ENCODE results near the gene TET3. TPM values are rescaled to one million over a fixed set of nuclear protein-coding genes. Genes with fewer than 3 reads are reported as not detected.

The TET3 gene
- total RNA-seq, 1 experiment from 2014 or later, result 2.9 TPM

GRCh38 chr2:73987109-73987947 is 2.6 kb downstream of the TET3 start:
- no peak for DNase-seq (ENCODE audit: low read depth)

- no peak for DNase-seq (ENCODE audit: low read depth)
Measured at GRCh38 chr2:73987948-73988700, 3.4 kb downstream of the TET3 start.

- DNase-seq (ENCODE audit: low read depth), result no peak
Measured at GRCh38 chr2:73989972-73990371, 5.3 kb downstream of the TET3 start.

GRCh38 chr2:73990531-73990930 is 5.8 kb downstream of the TET3 start:
- DNase-seq (ENCODE audit: low read depth), result no peak

- no peak for DNase-seq (ENCODE audit: low read depth)
Measured at GRCh38 chr2:73992036-73992435, 7.3 kb downstream of the TET3 start.

- DNase-seq (ENCODE audit: low read depth), result peak; percentile 44
Measured at GRCh38 chr2:73993376-73993775, 8.7 kb downstream of the TET3 start.

- DNase-seq (ENCODE audit: low read depth), result no peak
Measured at GRCh38 chr2:73993778-73994177, 9.1 kb downstream of the TET3 start.

GRCh38 chr2:73994178-73994831 is 9.6 kb downstream of the TET3 start:
- DNase-seq (ENCODE audit: low read depth), result no peak

GRCh38 chr2:73995810-73996209 is 11.1 kb downstream of the TET3 start:
- no peak for DNase-seq (ENCODE audit: low read depth)

- no peak for DNase-seq (ENCODE audit: low read depth)
Measured at GRCh38 chr2:73997813-73998212, 13.1 kb downstream of the TET3 start.

GRCh38 chr2:73998451-73998850 is 13.7 kb downstream of the TET3 start:
- DNase-seq (ENCODE audit: low read depth), result no peak

- no peak for DNase-seq (ENCODE audit: low read depth)
Measured at GRCh38 chr2:73998933-73999332, 14.2 kb downstream of the TET3 start.

GRCh38 chr2:73999881-74000597 is 15.3 kb downstream of the TET3 start:
- DNase-seq (ENCODE audit: low read depth), result no peak

GRCh38 chr2:74000666-74001065 is 16.0 kb downstream of the TET3 start:
- DNase-seq (ENCODE audit: low read depth), result no peak

- peak; percentile 42 for DNase-seq (ENCODE audit: low read depth)
Measured at GRCh38 chr2:74001121-74001520, 16.4 kb downstream of the TET3 start.

GRCh38 chr2:74001781-74002504 is 17.2 kb downstream of the TET3 start:
- DNase-seq (ENCODE audit: low read depth), result no peak

- peak; percentile 93 for DNase-seq (ENCODE audit: low read depth)
Measured at GRCh38 chr2:74002505-74003421, 18.1 kb downstream of the TET3 start.

GRCh38 chr2:74003494-74004211 is 18.9 kb downstream of the TET3 start:
- peak; percentile 67 for DNase-seq (ENCODE audit: low read depth)

Measured in Daoy (cell line).